HFF-Myc (cell line): ENCODE data around the gene ZGLP1.

ENCODE experiments used
- DNase-seq: peaks from one replicate; pipeline ENCODE4 v3.0.0-alpha.2; 2011; ENCODE audit warnings: low read depth; ENCODE audit errors: extremely low read depth
- H3K4me3 ChIP-seq: replicated peaks from 2 replicates; pipeline ENCODE4 v1.5.1; 2011; ENCODE audit warnings: low read depth, mild to moderate bottlenecking, control low read depth, low read length
- CTCF ChIP-seq: IDR thresholded peaks from 2 replicates; pipeline ENCODE4 v1.5.1; 2012; ENCODE audit warnings: mild to moderate bottlenecking, low read depth, low read length, control low read depth; ENCODE audit errors: missing control alignments

ZGLP1 gene

GRCh38 chr19:10327793-10328192, 18.2 kb upstream of the ZGLP1 start:
- no peak overlapping the region for H3K4me3 ChIP-seq
- no peak for DNase-seq
- TF ChIP-seq CTCF = no peak

- DNase-seq = no peak
- TF ChIP-seq CTCF = no peak
- no peak overlapping the region for H3K4me3 ChIP-seq
Observed at GRCh38 chr19:10325732-10326131, 16.1 kb upstream of the ZGLP1 start.

GRCh38 chr19:10321874-10322835, 12.5 kb upstream of the ZGLP1 start:
- no peak for DNase-seq
- TF ChIP-seq CTCF = no peak
- no peak overlapping the region for H3K4me3 ChIP-seq

GRCh38 chr19:10321417-10321797, 11.8 kb upstream of the ZGLP1 start:
- no peak overlapping the region for H3K4me3 ChIP-seq
- DNase-seq = no peak
- no peak for TF ChIP-seq CTCF

- DNase-seq = no peak
- TF ChIP-seq CTCF = no peak
- H3K4me3 ChIP-seq = no peak overlapping the region
Observed at GRCh38 chr19:10320602-10321416, 11.2 kb upstream of the ZGLP1 start.

- H3K4me3 ChIP-seq = no peak overlapping the region
- no peak for TF ChIP-seq CTCF
- no peak for DNase-seq
Observed at GRCh38 chr19:10318807-10319682, 9.4 kb upstream of the ZGLP1 start.
